NOMO-1 treated with DMSO at 0.1 percent for 48 hours (cell line): ENCODE data around the gene P2RY6.

Source experiments
- DNase-seq: peaks from one replicate; lab custom pipeline; 2025; ENCODE audit not compliant: unreplicated experiment; lab: John Stamatoyannopoulos, UW

Gene P2RY6

DNA sequence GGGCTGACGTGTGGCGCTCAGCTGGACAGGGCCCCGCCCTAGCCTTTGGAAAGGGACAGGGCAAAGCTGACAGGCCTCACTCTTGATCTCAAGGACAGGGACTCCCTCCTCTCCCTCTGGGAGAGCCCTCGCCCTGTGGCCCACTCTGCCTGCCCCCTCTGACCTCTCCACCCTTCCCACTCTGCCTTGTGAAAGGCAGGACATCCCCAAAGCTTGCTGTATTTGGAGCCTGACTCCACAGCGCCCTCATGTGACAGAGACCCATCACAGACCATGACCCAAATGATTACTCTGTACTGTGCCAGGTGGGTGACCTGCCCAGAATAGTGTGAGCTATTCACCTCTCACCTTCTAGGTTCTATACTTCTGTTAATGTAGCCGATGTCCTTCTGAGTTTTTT lies 35.3 kb upstream of the P2RY6 start:
- peak; percentile 49 for DNase-seq

DNA sequence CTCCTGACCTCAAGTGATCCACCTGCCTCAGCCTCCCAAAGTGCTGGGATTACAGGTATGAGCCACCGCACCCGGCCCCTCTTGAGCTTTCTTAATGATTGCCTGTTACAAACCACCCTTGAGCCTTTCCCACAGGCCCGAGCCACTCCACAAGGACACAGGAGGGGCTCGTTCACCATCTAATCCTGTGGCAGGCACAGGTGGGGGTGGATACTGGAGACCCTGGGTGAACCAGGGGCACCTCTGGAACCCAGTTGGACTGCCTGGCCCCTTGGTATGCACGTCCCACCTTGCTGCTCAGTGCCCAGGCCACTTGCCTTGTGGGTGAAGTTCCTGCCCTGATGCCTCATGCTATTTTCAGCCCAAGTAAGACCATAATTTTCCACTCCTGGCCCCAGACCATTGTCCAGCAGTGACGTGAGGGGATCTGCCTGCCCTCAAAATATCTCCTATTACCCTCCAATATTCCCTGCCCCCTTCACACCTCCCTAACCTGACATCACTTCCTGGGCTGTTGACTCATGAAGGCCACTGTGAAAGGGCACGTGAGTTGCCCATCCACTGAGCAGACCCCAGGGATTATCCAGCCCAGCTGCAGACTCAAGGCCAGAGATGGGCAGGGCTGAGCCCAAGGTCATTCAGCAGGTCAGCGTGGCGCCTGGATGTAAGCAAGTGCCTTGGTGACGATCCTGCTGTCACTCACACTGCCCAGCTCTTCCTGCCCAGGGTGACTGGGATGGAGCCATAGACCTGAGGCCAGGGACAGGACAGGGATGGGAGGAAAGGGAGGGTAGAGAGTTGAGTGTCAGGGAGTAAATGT lies 34.5 kb upstream of the P2RY6 start:
- DNase-seq = no peak

DNA sequence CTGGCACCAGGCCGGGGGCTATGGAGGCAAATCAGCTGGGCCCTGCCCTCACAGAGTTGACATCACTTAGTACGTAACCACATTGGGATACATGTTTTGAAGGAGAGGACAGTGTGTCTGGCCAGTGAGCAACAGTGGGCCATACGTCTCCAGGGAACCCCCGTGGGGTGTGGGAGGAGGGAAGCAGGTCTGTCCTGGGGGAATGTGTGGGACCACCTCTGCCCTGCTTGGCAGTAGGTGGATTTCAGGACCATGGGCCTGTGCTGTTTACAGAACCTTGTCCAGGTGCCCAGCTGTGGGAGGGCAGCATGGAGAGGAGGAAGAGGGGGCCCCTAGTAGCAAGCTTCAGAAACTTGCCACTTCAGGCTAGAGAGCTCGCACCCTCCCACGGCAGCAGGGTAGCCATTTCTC lies 33.0 kb upstream of the P2RY6 start:
- DNase-seq = no peak

DNA sequence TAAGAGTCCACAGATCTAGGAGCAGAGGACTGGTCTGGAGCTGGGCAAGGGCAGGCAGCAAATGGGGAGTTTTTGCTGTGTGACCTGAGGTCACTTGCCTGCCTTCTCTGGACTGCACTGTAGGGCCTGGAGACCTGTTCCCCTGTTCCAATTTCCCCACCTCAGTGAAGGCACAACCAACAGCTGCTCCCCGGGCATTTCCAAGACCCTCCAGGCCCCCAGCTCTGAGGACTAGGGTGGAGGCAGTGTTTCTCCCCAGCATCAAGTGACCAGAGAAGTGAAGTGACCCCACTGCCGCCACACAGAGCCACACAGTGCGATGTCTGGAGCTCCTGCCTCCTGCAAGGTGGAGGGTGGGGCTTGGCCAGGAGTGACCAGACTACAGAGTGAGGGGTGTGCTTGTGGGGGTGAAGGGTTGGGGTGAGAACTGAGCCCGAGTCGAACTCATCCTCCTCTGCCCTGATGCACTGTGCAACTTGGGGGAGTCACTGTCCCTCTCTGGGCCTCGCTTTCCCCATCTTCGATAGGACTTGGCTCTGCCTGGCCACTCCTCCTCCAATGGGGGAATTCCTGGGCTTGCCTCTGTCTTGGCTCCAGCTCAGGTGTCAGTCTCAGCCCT lies 32.5 kb upstream of the P2RY6 start:
- DNase-seq = no peak

DNA sequence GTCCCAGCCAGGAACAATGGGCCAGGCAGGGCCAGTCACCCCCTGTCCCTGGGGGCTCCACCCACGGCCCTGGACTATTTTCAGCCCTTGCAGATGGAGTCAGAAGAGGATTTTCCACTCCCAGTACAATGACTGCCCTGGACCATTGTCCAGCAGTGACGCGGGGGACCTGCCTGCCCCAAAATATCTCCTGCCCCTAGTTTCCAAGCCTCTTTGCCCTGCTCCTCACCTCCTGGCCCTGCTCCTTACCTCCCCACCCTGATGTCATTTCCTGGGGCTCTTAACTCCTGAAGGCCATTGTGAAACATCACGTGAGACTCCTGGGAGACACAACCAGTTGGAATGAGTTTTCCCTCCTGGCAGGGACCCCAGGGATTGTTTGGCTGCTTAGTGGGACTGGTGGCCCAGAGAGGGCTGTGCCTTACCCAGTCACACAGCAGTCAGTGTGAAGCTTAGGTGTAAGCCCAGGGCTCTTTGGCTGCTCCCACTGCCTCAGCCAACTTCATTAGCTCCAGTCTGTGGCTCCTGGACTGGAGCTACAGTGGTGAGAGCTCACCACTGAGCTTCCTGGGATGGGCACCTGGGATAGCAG lies 31.9 kb upstream of the P2RY6 start:
- DNase-seq = no peak

DNA sequence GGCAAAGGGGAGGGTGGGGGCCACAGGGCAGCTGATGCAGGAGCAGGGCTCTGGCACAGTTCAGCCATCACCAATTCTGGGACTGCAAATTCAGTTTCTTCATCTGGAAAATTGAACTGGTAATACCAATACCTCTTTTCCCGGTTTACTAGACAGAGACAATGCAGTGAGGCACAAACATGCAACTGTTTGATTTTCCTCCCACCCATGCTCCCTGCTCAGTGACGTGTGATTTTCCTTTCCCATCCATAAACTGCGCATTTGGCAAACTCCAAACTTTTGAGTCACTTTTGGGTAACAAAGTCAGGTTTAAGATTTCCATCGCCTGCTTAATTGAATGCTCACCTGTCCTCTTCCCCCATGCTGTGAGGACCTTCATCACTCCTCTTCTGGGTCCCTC lies 30.8 kb upstream of the P2RY6 start:
- no peak for DNase-seq

DNA sequence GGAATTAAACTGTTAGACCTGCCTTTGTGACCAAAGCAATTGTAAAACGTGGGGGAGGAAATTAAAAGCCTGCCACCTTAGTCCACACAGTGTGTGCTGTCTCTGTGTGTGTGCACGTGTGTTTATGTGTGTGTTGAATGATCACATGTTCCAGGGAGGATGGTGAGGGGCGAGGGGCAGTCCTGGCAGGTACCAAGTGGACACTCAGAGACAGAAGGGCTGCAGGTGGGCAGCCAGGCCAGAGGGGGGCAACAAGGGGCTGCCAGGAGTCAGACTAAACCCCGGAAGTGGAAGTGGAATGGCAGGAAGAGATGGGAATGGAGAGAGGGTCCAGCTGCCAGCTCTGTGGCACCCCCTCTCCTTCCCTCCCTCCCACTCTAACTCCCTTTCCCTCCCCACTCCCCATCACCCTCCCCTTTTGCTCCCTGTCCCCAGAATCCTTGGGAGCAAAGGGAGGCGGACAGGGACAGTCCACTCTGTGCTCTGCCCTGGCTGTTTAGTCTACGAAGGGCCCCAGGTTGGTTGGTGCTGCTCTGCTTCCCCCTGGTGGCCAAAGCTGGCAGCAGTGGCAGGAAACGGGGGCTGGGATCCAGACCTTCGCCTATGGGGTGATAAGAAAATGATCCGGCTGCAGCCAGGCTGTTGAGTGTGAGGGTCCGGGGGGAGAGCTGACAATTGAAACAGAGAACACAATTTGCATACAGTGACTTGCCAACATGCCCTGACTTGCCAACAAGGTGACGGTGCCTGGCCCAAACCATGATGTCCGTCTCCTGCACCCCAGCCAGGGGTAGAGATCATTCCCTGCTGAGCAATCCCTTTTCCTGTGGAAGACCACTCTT lies 29.7 kb upstream of the P2RY6 start:
- peak; percentile 15 for DNase-seq

DNA sequence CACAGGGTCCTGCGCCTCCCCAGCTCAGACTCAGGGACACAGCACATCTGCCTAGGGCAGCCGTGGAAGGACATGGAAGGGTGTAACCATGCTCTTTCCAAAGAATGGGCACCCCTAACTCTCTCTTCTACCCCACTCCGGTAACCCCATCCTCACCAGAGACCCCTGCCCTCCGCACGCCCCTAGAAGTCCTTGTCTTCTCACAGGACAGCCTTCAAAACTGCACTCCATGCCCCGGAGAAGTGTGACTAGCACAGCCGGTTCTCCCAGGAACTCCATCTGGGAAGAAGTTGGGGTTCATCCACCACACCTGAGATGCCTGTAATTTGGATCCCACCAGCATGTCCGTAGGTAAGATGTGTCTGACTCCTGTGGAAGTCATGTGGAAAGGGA lies 29.0 kb upstream of the P2RY6 start:
- no peak for DNase-seq

DNA sequence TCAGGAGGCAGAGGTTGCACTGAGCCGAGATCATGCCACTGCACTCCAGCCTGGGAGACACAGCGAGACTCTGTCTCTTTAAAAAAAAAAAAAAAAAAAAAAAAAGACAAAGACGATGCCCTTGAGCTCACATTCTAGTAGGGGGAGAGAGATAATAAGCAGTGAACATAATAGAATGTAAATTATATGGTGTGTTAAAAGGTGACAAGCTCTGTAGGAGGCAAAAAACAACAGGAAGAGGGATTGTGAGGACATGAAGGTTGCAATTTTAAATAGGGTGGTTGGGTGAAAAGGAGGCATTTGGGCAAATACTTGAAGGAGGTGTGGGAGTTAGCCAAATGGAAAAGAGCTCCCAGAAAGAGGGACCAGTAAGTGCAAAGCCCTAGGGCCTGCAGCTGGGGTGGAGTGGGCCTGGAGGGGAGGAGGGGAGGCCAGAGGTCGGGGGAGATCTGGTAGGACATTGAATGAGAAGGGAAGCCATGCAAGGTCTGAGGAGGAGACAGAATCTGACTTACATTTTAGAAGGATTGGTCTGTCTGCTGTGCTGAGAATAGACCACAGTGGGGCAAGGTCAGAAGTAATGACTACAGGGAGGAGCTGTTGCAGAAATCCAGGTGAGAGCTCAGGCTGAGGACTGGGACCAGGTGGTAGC lies 27.4 kb upstream of the P2RY6 start:
- no peak for DNase-seq

DNA sequence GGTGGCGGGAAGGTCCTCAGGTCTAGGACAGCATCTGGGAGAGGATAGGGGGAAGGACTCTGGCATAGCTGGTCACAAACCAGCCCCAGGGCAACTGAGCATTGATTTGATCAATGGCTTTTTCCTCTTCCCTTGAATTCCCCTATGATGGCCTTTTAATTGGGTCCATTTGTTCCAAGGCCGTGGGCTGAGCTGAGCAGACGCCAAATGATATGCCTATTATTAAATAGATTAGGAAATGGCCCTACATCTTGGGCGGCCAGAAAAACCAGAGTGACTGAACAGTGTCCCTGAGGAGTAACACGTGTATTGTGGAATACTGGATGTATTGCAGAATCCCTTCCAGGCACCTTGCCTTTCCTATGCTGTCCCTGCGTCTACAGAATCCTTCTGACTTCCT lies 26.7 kb upstream of the P2RY6 start:
- no peak for DNase-seq

DNA sequence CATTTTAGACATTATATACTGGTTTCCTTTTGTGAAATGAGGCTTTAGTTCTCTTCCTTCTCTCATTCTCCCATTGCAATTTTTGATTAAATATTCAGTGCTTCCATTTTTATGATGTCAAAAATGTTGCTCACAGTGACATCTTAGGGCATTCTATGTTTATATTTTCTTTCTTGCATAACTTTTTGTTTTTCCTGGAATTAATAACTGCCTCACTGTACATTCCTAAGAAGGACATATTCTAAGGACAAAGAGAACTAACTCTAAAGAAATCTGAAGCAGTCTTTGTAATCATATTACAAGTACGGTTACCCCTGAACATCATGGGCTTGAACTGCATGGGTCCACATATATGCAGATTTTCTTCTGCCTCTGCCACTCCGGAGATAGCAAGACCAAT lies 25.8 kb upstream of the P2RY6 start:
- DNase-seq = no peak

DNA sequence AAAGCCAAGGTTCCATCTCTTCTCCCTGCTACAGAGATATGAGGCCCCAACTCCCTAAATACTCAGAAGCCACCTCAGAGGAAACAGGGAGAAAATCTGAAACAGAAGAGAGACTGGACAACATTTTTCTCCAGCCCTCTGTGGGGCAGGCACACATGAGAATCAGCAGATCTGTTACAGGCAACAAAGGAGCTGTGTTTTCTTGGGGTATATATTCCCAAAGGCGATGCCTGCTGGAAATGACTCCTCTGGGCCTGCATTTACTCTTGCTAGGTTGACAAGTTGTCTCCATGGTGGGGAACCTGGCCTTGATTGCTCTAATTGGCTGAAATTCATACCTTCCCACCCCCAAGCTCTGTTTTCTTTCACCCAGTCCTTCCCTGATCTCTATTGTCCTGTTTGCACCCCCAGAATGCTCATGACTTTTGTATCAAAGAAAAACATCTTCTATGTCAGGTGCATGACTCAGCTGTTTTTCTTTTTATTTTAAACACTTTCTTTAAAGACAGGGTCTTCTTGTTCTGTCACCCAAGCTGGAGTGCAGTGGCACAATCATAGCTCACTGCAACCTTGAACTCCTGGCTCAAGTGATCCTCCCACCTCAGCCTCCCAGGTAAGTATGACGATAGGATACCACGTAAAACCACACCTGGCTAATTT lies 23.5 kb upstream of the P2RY6 start:
- DNase-seq = no peak

DNA sequence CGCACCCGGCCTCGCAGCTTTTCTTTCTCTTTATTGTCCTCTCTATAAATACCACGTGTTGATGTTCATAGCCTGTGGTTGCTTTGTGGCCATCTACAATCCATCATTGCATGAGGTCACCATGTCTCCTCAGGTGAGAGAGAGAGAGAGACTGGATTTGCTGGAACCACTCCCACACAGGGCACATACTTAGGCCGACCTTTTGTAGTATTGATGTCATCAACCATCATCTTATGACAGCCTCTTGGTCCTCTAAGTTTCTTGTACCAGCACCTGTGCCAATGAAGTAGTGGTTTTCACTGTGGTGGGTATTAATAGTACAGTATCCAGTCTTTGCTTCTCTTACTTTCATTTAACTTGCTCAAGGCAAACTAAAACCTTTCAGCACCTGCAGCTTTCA lies 22.8 kb upstream of the P2RY6 start:
- no peak for DNase-seq

DNA sequence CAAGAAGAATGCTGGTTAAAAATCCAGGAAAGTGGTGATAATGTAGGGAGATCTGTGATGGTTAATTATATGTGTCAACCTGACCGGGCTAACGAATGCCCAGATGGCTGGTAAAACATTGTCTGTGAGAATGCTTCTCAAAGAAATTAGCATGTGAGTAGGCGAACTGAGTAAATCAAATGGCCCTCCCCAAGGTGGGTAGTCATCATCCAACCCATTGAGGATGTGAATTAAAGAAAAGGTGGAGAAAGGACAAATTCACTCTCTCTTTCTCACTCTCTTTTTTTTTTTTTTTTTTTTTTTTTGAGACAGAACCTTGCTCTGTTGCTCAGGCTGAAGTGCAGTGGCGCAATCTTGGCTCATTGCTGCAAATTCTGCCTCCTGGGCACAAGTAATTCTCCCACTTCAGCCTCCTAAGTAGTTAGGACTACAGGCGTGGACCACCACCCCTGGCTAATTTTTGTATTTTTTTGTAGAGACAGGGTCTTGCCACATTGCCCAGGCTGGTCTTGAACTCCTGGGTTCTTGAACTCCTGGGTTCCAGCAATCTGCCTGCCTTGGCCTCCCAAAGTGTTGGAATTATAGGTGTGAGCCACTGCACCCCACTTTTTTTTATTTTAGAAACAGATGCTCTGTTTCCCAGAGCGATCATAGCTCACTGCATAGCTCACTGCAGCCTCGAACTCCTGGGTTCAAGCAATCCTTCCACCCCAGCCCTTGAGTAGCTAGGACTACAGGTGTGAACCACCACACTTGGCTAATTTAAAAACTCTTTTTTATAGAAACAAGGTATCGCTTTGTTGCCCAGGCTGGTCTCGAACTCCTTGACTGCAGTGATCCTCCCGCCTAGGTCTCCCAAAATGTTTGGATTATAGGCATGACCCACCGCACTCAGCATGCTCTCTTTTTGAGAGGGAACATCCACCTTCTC lies 22.0 kb upstream of the P2RY6 start:
- peak; percentile 14 for DNase-seq

DNA sequence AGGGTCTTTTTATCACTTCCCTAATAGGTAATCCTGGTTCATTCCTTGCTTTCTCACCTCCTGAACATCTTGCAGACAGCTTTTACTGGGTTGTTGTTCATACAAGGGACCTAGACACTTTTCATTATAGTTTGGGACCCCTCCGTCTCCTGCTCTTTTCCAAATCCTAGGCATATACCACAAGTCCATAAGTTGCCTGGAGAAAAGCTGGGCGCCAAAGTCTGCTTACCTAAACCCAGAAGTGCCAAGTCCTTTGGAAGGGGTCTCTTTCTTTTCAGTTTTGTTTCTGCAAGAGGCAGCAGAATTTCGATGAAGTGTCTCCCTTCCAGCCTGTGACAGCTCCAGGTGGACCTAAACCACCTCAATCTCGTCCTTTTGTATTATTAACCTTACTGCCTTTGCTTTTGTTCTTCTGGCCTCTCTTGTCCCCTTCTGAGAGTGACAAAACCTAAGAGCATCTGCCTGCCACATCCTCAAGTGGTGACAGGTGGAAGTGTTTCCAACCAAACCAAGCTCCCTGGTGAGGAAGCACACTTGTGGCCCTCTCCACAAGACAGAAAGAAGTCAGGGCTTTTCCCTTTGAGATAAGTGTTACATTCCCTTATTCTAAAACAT lies 19.5 kb upstream of the P2RY6 start:
- DNase-seq = peak; percentile 59

DNA sequence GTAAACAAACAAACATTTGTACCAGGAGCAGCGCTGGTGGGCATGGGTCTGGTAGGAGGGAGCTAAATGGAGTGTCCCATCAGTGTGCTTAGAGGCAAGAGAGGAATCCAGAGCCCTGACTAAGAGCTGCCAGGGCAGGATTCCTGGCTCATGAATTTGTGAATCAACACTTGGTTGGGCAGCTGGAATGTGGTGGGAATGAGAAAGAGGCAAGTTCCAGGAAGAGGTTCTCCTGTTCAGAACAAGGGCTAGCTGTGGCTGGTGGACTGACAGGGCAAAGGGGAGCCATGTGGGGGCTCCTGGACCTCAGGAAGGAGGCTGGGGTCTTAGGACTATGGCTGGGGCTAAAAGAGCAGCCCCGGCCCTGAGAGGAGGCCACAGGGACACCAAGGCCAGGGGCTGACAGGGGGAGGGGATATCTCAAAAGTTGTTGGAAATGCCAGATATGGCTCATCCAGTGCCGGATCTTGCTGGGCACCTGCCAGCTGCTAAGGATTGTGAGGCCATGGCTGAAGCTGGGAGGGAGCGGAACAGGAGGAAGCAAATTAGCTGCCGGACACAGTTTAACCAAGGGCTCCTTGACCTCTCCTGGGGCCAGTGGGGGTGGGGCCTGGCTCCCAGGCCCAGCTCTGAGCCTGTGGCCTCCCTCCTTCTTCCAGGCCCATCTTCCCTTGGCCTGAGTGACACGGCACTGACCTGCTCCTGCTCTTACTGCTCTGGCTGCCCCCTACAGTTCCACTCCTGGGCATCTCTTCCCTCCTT lies 14.6 kb upstream of the P2RY6 start:
- no peak for DNase-seq

DNA sequence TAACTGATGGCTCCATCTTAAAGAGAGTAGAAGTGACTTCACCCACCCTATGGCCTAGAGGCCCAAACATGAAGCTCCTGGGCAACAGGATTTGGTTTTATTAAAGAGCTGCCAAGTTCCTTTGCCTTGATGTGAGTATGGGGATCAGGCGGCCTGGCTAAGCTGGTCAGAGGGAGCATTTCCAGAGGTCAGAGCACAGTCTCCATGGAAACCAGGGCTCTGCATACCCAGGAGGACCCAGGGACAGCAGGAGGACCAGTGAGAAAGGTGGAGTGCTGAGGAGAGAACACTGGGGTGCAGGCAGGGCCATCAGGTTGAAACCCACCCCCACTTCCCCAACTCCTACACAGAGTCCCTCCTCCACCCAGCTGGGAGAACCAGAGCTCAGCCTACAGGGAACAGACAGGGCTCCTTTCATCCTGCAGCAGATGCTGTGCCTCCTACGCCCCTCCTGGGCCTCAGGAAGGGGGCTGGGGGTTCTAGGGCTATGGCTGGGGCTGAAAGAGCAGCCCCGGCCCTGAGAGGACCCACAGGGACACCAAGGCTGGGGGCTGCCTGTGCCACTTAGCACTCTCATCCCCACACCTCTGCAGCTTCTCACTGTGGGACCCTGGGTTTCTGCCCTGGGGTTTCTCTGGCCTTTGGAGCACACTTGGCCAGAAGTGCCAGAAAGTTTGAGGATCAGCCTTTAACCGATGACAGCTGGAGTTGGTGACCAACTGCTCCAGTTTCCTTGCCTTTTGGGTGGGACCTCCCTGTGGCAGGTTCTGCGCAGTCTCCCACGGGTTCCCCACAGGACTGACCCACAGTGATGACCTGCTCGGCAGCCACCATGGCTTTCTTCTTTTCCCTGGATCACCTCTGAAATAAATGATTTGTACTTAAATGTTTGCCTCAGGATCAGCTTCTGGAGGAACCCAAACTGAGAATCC lies 13.8 kb upstream of the P2RY6 start:
- DNase-seq = no peak
